ENCODE data around the gene AMBRA1. TPM values are rescaled to one million over a fixed set of nuclear protein-coding genes. Genes with fewer than 3 reads are reported as not detected.

AMBRA1 gene
- polyA plus RNA-seq, 2 of the 4 experiments (the other 2 are of a cell fraction) = 11.5 to 13.4 TPM

DNA sequence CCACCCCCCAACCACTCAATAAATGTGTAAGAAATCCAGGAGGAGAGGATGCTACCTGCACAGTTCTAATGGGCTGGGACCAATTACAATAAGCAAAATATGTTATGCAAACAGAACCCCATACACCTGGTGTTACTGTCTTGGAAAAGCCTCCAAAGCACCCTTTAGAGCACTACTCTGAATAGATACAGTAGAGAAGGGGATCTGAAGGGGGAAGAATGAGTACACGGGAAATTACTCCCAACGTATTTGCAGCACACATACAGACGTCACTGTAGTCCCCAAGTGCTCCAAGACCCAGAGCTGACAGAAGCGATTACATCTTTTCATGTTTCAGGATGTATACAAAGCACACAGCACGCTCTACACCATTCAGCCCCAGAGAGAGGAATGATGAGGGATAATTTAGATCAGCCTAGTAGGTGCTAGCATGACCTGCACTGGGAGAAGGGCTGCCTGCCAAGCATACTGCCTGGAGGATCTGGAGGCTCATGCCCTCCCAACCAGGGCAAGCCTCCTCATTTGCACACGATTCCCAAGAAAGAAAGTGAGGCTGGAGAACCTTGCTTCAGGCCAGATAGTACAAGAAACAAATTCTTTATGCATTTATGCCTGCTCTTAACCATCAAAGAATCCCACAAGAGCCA is 63.8 kb downstream of the AMBRA1 start:
- H3K4me3 ChIP-seq = no peak overlapping the region
- H3K4me2 ChIP-seq = no peak overlapping the region
- FAIRE-seq (no peak), ATAC-seq (peak; percentile 40 to 50; a peak in 4 of 6 replicates), DNase-seq (ENCODE audit: low read depth in 1 of 2, low spot score in 1 of 2) (no peak)
- WGBS (ENCODE audit: missing lambda C conversion rate) = 88% methylated on average over 6 of the region's 6 CpGs
- TF ChIP-seq NFE2L2 (conservative IDR thresholded peaks at IDR 0.05; ENCODE audit: low read length) = no peak
- no peak for TF ChIP-seq MAFK (IDR thresholded peaks at IDR 0.05; ENCODE audit: partially characterized antibody)
- TF ChIP-seq RAD21 (conservative IDR thresholded peaks at IDR 0.05 in 1 of 2, IDR thresholded peaks at IDR 0.05 in 1 of 2) = no peak
- TF ChIP-seq POLR2AphosphoS2 (conservative IDR thresholded peaks at IDR 0.05; ENCODE audit: low read length) = no peak
- TF ChIP-seq SREBF2 (IDR thresholded peaks at IDR 0.05) = no peak
- no peak for TF ChIP-seq BCL3 (IDR thresholded peaks at IDR 0.05)
- TF ChIP-seq ESRRA (IDR thresholded peaks at IDR 0.05; ENCODE audit: borderline replicate concordance, low read length) = no peak
- TF ChIP-seq RNF2 (IDR thresholded peaks at IDR 0.05; ENCODE audit: borderline replicate concordance, low read depth) = no peak
- TF ChIP-seq HMGXB4 (CRISPR knock-in tag; IDR thresholded peaks at IDR 0.05; ENCODE audit: borderline replicate concordance) = no peak
- no peak for TF ChIP-seq ZSCAN20 (CRISPR knock-in tag; IDR thresholded peaks at IDR 0.05)
- TF ChIP-seq FOXS1 (CRISPR knock-in tag; IDR thresholded peaks at IDR 0.05) = no peak
- no peak for TF ChIP-seq BHLHE40 (IDR thresholded peaks at IDR 0.05; ENCODE audit: low read depth, low read length)
- no peak for TF ChIP-seq FOSB (CRISPR knock-in tag; IDR thresholded peaks at IDR 0.05)
- TF ChIP-seq, protein P1, sequence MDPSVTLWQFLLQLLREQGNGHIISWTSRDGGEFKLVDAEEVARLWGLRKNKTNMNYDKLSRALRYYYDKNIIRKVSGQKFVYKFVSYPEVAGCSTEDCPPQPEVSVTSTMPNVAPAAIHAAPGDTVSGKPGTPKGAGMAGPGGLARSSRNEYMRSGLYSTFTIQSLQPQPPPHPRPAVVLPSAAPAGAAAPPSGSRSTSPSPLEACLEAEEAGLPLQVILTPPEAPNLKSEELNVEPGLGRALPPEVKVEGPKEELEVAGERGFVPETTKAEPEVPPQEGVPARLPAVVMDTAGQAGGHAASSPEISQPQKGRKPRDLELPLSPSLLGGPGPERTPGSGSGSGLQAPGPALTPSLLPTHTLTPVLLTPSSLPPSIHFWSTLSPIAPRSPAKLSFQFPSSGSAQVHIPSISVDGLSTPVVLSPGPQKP (IDR thresholded peaks at IDR 0.05; ENCODE audit: low read depth, low read length) = no peak
- TF ChIP-seq KDM5A (IDR thresholded peaks at IDR 0.05) = no peak
- no peak for TF ChIP-seq PBX3 (IDR thresholded peaks at IDR 0.05)
- TF ChIP-seq, protein P2, sequence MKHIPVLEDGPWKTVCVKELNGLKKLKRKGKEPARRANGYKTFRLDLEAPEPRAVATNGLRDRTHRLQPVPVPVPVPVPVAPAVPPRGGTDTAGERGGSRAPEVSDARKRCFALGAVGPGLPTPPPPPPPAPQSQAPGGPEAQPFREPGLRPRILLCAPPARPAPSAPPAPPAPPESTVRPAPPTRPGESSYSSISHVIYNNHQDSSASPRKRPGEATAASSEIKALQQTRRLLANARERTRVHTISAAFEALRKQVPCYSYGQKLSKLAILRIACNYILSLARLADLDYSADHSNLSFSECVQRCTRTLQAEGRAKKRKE (CRISPR knock-in tag; IDR thresholded peaks at IDR 0.05; ENCODE audit: low read depth) = no peak
- no peak for TF ChIP-seq KDM1A (IDR thresholded peaks at IDR 0.05; ENCODE audit: low read depth)
- TF ChIP-seq CBX8 (IDR thresholded peaks at IDR 0.05) = no peak
- POLR2A ChIA-PET = no interaction called here
- H3K27ac ChIP-seq = no peak overlapping the region
- CTCF ChIA-PET = interaction anchor here (0.6 to 3.2 kb wide), 31 partner anchors 8 to 162 kb away, joined by 3 to 19 read pairs (median 5); partner anchors contain the start of gene AMBRA1
- no peaks in the 10 kb centered on the region for H3K9me3 ChIP-seq
- H3K4me1 ChIP-seq = no peaks in the 10 kb centered on the region

Data from A549 (cell line).